HepG2 (cell line): ENCODE results near the gene NFIC. TPM values are rescaled to one million over a fixed set of nuclear protein-coding genes. Genes with fewer than 3 reads are reported as not detected.

ENCODE experiments used
- AKNA ChIP-seq: sonication (generic); formaldehyde crosslinking; IDR thresholded peaks from 2 replicates; pipeline ENCODE4 v1.4.0; 2020; ENCODE audit warnings: missing genetic modification reagents, borderline replicate concordance
- HMGXB4 ChIP-seq, 2 experiments: sonication (generic) in 1 of 2; formaldehyde crosslinking in 1 of 2; IDR thresholded peaks; 2 replicates each; pipeline versions ENCODE4 v1.4.0 to v1.6.1; 2018 to 2020; ENCODE audit warnings: missing genetic modification reagents in 2 of 2, borderline replicate concordance in 1 of 2, low read depth in 1 of 2, mild to moderate bottlenecking in 1 of 2, missing biosample characterization in 1 of 2
- HNRNPK ChIP-seq: fragments of 200-400 bp; formaldehyde crosslinking; IDR thresholded peaks from 2 replicates; pipeline ENCODE4 v1.6.1; 2018; ENCODE audit warnings: low read length, low read depth, moderate library complexity, mild to moderate bottlenecking; ENCODE audit not compliant: poor library complexity, severe bottlenecking
- SKI ChIP-seq: fragments of 450-650 bp; IDR thresholded peaks from one replicate; pipeline ENCODE4 v1.6.1; 2018; ENCODE audit warnings: mild to moderate bottlenecking; ENCODE audit not compliant: partially characterized antibody
- ZC3H4 ChIP-seq: sonication (generic); formaldehyde crosslinking; IDR thresholded peaks from 2 replicates; pipeline ENCODE4 v1.4.0; 2020; ENCODE audit warnings: missing genetic modification reagents, borderline replicate concordance
- polyA plus RNA-seq, 8 experiments: library from polyadenylated mRNA; depleted of rRNA in 3 of 8; stranded (reverse) in 7 of 8; unstranded in 1 of 8; fragments of >200 nt; fragmentation: Illumina TruSeq in 4 of 8; extraction: Trizol in 4 of 8; gene quantifications; 2 replicates each; pipeline versions ENCODE4 v1.2.1 to v1.2.3, GENCODE V29; 2011 to 2016; ENCODE audit warnings: low read depth in 4 of 8, missing spikeins in 1 of 8, mixed read lengths in 1 of 8; ENCODE audit not compliant: insufficient read depth in 1 of 8
- total RNA-seq, 5 experiments: library from RNA; depleted of rRNA; stranded (reverse); fragments of >200 nt; fragmentation: Illumina TruSeq; extraction: Trizol; gene quantifications; 2 replicates each; pipeline ENCODE4 v1.2.3, GENCODE V29; 2016; ENCODE audit warnings: low read depth in 1 of 5

The NFIC gene
- total and polyA plus RNA-seq, 2 of the 13 experiments (the other 11 are each of a cell fraction or from before 2014, with no cell fraction given), result 1.3 to 2.5 TPM

- TF ChIP-seq AKNA (CRISPR knock-in tag) (no peak), HNRNPK (peak; percentile 88), ZC3H4 (CRISPR knock-in tag) (no peak), HMGXB4 (CRISPR knock-in tag; IDR thresholded peaks at IDR 0.05; ENCODE audit: borderline replicate concordance in 1 of 2, low read depth in 1 of 2) (0 out of 4 replicates have a peak, but pooled peaks of 1 of the 2 experiments have one; percentile 24), SKI (no peak)
Measured at GRCh38 chr19:3366753-3367627, 607 bp downstream of the NFIC start (continued).
